DMS153 treated with DMSO at 0.1 percent for 48 hours (cell line): Measurements from ENCODE around the gene GPR15LG.
"Not testable (repeated sequence)": the region's sequence is repeated elsewhere in the genome, so short reads cannot be mapped to it uniquely, and the experiment has no call there.

Source experiments
- DNase-seq: peaks from one replicate; lab custom pipeline; 2025; ENCODE audit not compliant: unreplicated experiment; lab: John Stamatoyannopoulos, UW

Gene GPR15LG

GRCh38 chr10:84164442-84164841 lies 9.2 kb upstream of the GPR15LG start:
- no peak for DNase-seq

- no peak for DNase-seq
Measured at GRCh38 chr10:84166620-84167288, 6.8 kb upstream of the GPR15LG start.

GRCh38 chr10:84167289-84167653 lies 6.3 kb upstream of the GPR15LG start:
- DNase-seq, result not testable (repeated sequence)

- DNase-seq, result not testable (repeated sequence)
Measured at GRCh38 chr10:84168382-84168781, 5.2 kb upstream of the GPR15LG start.

GRCh38 chr10:84171237-84171636 lies 2.4 kb upstream of the GPR15LG start:
- DNase-seq, result not testable (repeated sequence)

GRCh38 chr10:84171700-84172466 lies 1.7 kb upstream of the GPR15LG start:
- DNase-seq, result not testable (repeated sequence)

GRCh38 chr10:84172467-84173356 lies 889 bp upstream of the GPR15LG start:
- no peak for DNase-seq

GRCh38 chr10:84175436-84175835 lies 1.8 kb downstream of the GPR15LG start:
- DNase-seq, result no peak

GRCh38 chr10:84176351-84176750 lies 2.8 kb downstream of the GPR15LG start:
- no peak for DNase-seq

- DNase-seq, result no peak
Measured at GRCh38 chr10:84176836-84177474, 3.4 kb downstream of the GPR15LG start.

GRCh38 chr10:84177541-84178141 lies 4.0 kb downstream of the GPR15LG start:
- DNase-seq, result no peak

GRCh38 chr10:84178160-84178609 lies 4.6 kb downstream of the GPR15LG start:
- no peak for DNase-seq

GRCh38 chr10:84179059-84179710 lies 5.6 kb downstream of the GPR15LG start:
- peak; percentile 68 for DNase-seq

GRCh38 chr10:84180386-84180785 lies 6.8 kb downstream of the GPR15LG start:
- DNase-seq, result not testable (repeated sequence)

GRCh38 chr10:84181631-84182030 lies 8.0 kb downstream of the GPR15LG start:
- DNase-seq, result no peak

GRCh38 chr10:84184517-84184916 lies 10.9 kb downstream of the GPR15LG start:
- DNase-seq, result no peak

- no peak for DNase-seq
Measured at GRCh38 chr10:84185526-84186175, 12.1 kb downstream of the GPR15LG start.

GRCh38 chr10:84188815-84189214 lies 15.2 kb downstream of the GPR15LG start:
- no peak for DNase-seq

GRCh38 chr10:84190621-84191020 lies 17.0 kb downstream of the GPR15LG start:
- no peak for DNase-seq

GRCh38 chr10:84191106-84191505 lies 17.5 kb downstream of the GPR15LG start:
- DNase-seq, result no peak
